Astrocyte (in vitro differentiated cells and primary cell): Measurements from ENCODE around the gene SND1. TPM values are rescaled to one million over a fixed set of nuclear protein-coding genes. Genes with fewer than 3 reads are reported as not detected.
A peak's percentile ranks its signal among the peaks of the same experiment; 100 is the strongest.

Experiments used
- DNase-seq: peaks from one replicate; pipeline ENCODE4 v3.0.0-alpha.2; 2010; ENCODE audit warnings: low read depth
- FAIRE-seq: peaks from 2 replicates; lab custom pipeline; 2011; peaks lifted over from hg19 to GRCh38; lab: Jason Lieb, UNC
- H2AFZ ChIP-seq: 2 replicates; pipeline ENCODE4 v1.6.0; 2012; ENCODE audit warnings: low read depth, low read length, inconsistent platforms
- H3K27ac ChIP-seq: 2 replicates; pipeline ENCODE4 v1.5.1; 2011; ENCODE audit warnings: low read depth, low read length, inconsistent platforms
- H3K27me3 ChIP-seq: 2 replicates; pipeline ENCODE4 v1.6.0; 2011; ENCODE audit warnings: low read length, inconsistent platforms; ENCODE audit not compliant: insufficient read depth
- H3K36me3 ChIP-seq: 2 replicates; pipeline ENCODE4 v1.5.1; 2011; ENCODE audit warnings: low read length, inconsistent platforms; ENCODE audit not compliant: insufficient read depth
- H3K4me1 ChIP-seq: 2 replicates; pipeline ENCODE4 v1.5.1; 2011; ENCODE audit warnings: low read length, inconsistent platforms; ENCODE audit not compliant: insufficient read depth
- H3K4me2 ChIP-seq: 2 replicates; pipeline ENCODE4 v1.6.0; 2012; ENCODE audit warnings: low read length, inconsistent platforms
- H3K4me3 ChIP-seq: 2 replicates; pipeline ENCODE4 v1.5.1; 2011; ENCODE audit warnings: low read depth, mild to moderate bottlenecking, low read length, inconsistent platforms; ENCODE audit not compliant: insufficient read depth
- H3K79me2 ChIP-seq: 2 replicates; pipeline ENCODE4 v1.6.0; 2012; ENCODE audit warnings: mild to moderate bottlenecking, low read length, inconsistent platforms; ENCODE audit not compliant: insufficient read depth
- H3K9ac ChIP-seq: 2 replicates; pipeline ENCODE4 v1.6.0; 2012; ENCODE audit warnings: mild to moderate bottlenecking, low read length, inconsistent platforms
- H3K9me3 ChIP-seq: 2 replicates; pipeline ENCODE4 v1.5.1; 2012; ENCODE audit warnings: low read depth, mild to moderate bottlenecking, low read length, inconsistent platforms; ENCODE audit not compliant: insufficient read depth
- H4K20me1 ChIP-seq: 2 replicates; pipeline ENCODE4 v1.6.0; 2012; ENCODE audit warnings: low read length, inconsistent platforms; ENCODE audit not compliant: insufficient read depth
- H3K27ac Mint-ChIP-seq: one replicate; pipeline ENCODE4 v1.8.0; 2021; ENCODE audit warnings: mild to moderate bottlenecking, mixed read lengths; ENCODE audit not compliant: unreplicated experiment
- H3K27me3 Mint-ChIP-seq: one replicate; pipeline ENCODE4 v1.8.0; 2021; ENCODE audit warnings: low read depth, mixed read lengths; ENCODE audit not compliant: unreplicated experiment
- H3K36me3 Mint-ChIP-seq: one replicate; pipeline ENCODE4 v1.8.0; 2021; ENCODE audit warnings: low read depth, mixed read lengths; ENCODE audit not compliant: unreplicated experiment
- H3K4me1 Mint-ChIP-seq: one replicate; pipeline ENCODE4 v1.8.0; 2021; ENCODE audit warnings: low read depth, mixed read lengths; ENCODE audit not compliant: unreplicated experiment
- H3K4me3 Mint-ChIP-seq: one replicate; pipeline ENCODE4 v1.8.0; 2021; ENCODE audit warnings: mild to moderate bottlenecking, moderate library complexity, mixed read lengths; ENCODE audit not compliant: unreplicated experiment
- H3K9me3 Mint-ChIP-seq: one replicate; pipeline ENCODE4 v1.8.0; 2021; ENCODE audit warnings: mild to moderate bottlenecking, mixed read lengths; ENCODE audit not compliant: unreplicated experiment
- CTCF ChIP-seq: IDR thresholded peaks from 2 replicates; pipeline ENCODE4 v1.5.1; 2011; ENCODE audit warnings: low read depth, mild to moderate bottlenecking, inconsistent platforms, low read length, moderate library complexity; ENCODE audit not compliant: insufficient read depth
- EZH2 ChIP-seq: IDR thresholded peaks from 2 replicates; pipeline ENCODE4 v1.6.1; 2012; ENCODE audit warnings: mild to moderate bottlenecking, low read length, inconsistent platforms; ENCODE audit not compliant: insufficient read depth
- total RNA-seq: library from RNA; stranded (reverse); gene quantifications from 2 replicates; pipeline ENCODE4 v1.2.1, GENCODE V29; 2021

The SND1 gene
- total RNA-seq, 1 donor from 2014 or later: 267 TPM

GRCh38 chr7:127904670-127904985 is 252.6 kb downstream of the SND1 start:
- Histone ChIP-seq H3K27me3 (no peaks in the 10 kb centered on the region), H3K4me1 (peaks cover 16% of the 10 kb centered on the region), H3K36me3 (no peaks in the 10 kb centered on the region), H2AFZ (no peak overlapping the region), H3K4me3 (no peak overlapping the region), H3K79me2 (peaks cover 51% of the 10 kb centered on the region), H3K9me3 (no peaks in the 10 kb centered on the region), H3K9ac (no peak overlapping the region), H3K27ac (no peak overlapping the region), H4K20me1 (peaks cover 96% of the 10 kb centered on the region), H3K4me2 (no peak overlapping the region)
- Mint-ChIP-seq H3K27me3 (no peaks in the 10 kb centered on the region), H3K4me3 (no peak overlapping the region), H3K36me3 (no peaks in the 10 kb centered on the region), H3K27ac (peak overlapping the region; percentile 16), H3K4me1 (peaks cover 71% of the 10 kb centered on the region), H3K9me3 (no peaks in the 10 kb centered on the region)
- TF ChIP-seq CTCF (no peak), EZH2 (no peak)
- no peak for FAIRE-seq
- DNase-seq: no peak

- no peaks in the 10 kb centered on the region for H3K36me3 Mint-ChIP-seq
- Histone ChIP-seq H3K9me3 (no peaks in the 10 kb centered on the region), H2AFZ (no peak overlapping the region), H3K27ac (no peak overlapping the region), H3K4me3 (no peak overlapping the region), H3K79me2 (peaks cover 49% of the 10 kb centered on the region), H3K9ac (no peak overlapping the region), H4K20me1 (peaks cover 96% of the 10 kb centered on the region), H3K4me2 (no peak overlapping the region), H3K27me3 (no peaks in the 10 kb centered on the region), H3K4me1 (peaks cover 16% of the 10 kb centered on the region), H3K36me3 (no peaks in the 10 kb centered on the region)
- H3K27me3 Mint-ChIP-seq: no peaks in the 10 kb centered on the region
- peaks cover 67% of the 10 kb centered on the region for H3K4me1 Mint-ChIP-seq
- FAIRE-seq: no peak
- peak overlapping the region; percentile 16 for H3K27ac Mint-ChIP-seq
- H3K4me3 Mint-ChIP-seq: no peak overlapping the region
- H3K9me3 Mint-ChIP-seq: no peaks in the 10 kb centered on the region
- no peak for TF ChIP-seq EZH2
- no peak for TF ChIP-seq CTCF
- DNase-seq: no peak
These were observed 253.0 kb downstream of the SND1 start for GRCh38 chr7:127905021-127905420.

- no peak overlapping the region for H3K9ac ChIP-seq
- Mint-ChIP-seq H3K36me3 (no peaks in the 10 kb centered on the region), H3K4me1 (peaks cover 64% of the 10 kb centered on the region)
These were observed 253.7 kb downstream of the SND1 start for GRCh38 chr7:127905491-127906330.

More at GRCh38 chr7:127905491-127906330, 253.7 kb downstream of the SND1 start:
- Histone ChIP-seq H3K4me3 (no peak overlapping the region), H4K20me1 (peaks cover 95% of the 10 kb centered on the region), H3K4me2 (no peak overlapping the region), H3K36me3 (no peaks in the 10 kb centered on the region), H3K27me3 (no peaks in the 10 kb centered on the region), H3K79me2 (peaks cover 45% of the 10 kb centered on the region), H3K4me1 (peaks cover 16% of the 10 kb centered on the region), H2AFZ (no peak overlapping the region), H3K27ac (no peak overlapping the region), H3K9me3 (no peaks in the 10 kb centered on the region)
- no peak overlapping the region for H3K4me3 Mint-ChIP-seq
- TF ChIP-seq EZH2 (no peak), CTCF (no peak)
- H3K27ac Mint-ChIP-seq: no peak overlapping the region
- FAIRE-seq: no peak
- peak; percentile 54 for DNase-seq
- no peaks in the 10 kb centered on the region for H3K27me3 Mint-ChIP-seq
- H3K9me3 Mint-ChIP-seq: peaks cover 3% of the 10 kb centered on the region
